HuH-7.5 (cell line): ENCODE data around the gene PPARGC1A.

Source experiments
- DNase-seq: peaks from one replicate; pipeline ENCODE4 v3.0.0; 2011; ENCODE audit warnings: low spot score

PPARGC1A gene

DNA sequence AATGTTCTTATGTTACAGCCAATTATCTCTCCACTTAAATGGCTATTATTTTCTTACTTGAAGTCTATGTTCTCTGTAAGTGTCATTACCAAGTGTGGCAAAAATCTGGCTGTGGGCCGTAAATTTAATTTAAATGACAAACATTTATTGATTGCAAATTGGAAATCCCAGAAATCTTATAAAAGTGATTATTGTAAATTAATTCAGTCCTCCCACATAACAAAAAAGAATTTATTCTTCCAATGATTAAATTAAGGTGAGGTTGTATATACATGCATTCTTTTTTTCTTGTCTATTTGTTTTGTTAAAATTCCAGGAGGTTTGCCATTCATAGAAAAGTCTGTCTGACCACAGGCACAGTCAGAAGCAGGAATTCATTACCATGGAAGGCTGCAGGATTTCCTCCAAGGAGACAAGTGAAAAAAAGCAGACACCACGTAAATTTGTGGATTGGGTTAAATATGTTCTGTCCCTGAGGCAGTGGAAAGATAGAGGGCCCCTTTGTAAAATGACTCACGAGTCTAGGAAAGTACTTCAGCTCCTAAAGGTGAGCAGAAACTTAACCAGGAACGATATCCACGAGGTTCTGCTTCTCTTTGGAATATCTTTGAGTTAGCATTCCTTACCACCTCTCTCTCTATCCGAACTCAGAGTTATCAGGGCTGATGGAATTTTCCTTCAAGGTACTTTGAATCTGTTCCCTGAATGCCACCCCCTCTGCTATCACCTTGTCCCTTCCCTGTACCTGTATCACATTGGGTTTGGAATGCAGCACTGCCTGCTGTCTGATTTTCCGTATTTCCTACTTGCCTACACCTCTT lies 10.7 kb downstream of the PPARGC1A start:
- no peak for DNase-seq

DNA sequence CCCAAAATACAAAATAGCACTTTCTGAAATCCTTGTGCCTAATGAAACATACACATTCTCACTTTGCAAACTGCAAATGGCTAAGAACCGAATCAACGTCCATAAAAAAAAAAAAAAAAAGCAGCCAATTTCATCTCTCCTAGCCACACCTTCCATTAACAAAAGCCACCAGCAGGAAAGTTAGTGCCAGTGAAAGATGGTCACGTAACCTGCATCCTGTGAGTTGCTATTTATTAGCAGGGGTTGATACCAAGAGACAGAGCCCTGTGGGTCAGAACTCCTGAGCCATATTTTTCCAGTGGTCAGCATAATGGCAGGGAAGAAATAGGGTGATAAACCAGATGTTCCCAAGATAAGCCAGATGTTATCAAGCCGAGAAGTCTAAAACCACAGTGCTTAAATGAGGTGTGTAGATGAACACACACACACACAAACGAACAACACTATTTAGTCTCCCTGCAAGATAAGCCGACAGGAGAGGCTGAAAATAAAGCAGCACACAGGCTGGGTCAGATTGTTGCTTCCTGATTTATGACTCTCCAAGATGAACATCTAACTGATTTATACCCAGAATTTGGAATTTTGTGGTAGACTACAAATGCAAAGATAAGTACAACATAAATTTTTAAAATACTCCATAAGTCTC lies 11.5 kb downstream of the PPARGC1A start:
- DNase-seq, result no peak

DNA sequence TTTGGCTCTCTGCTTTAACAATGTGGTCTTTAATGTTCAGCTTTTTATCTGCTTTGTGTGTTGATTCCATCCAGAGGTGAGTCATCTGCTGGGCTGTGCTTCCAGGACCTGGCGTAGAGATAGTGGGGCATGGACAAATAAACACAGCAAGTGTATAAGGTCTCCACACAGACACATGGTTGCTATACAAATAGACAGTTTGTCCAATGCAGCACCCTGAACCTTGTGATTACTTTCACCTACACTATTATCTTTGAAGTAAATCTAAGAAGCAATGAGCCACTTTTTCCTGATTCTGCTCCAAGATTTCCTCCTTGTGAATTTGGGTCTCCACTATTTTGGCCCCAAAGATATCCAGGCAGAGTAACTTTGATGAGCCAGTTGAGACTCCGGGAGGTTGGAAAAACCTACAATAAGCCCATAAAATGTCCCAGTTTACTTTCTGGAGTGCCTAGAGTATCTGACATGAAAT lies 12.1 kb downstream of the PPARGC1A start:
- peak; percentile 38 for DNase-seq

DNA sequence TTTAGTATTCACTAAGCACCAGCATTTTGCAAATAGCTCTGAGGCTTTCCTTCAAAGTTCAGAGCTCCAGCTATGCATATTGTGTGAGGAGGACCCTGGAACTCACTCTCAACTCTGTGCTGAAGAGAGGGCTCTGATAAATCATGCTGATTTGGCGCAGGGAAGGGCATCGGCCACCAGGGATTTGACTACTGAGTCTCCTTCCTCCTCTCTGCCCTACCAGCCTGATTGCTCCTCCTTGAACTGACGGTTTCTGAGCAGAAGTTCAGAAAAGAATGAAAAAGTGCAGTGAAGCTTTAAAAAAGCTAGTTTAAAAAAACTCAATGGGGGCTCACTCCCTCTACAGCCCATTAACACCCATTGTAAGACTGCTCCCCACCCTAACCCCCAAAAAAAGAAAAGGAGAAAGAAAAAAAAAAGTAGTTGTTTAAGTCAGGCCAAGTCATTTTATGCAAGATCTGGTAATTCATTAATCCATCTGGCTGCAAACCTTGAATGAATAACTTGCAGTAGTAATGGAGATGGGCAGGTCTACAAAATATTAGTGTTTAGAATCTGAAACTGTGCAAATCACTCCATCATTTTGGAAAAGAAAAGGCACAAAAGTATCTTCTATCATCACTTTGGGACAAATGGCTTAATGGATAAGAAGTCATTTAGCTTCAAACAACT lies 13.3 kb downstream of the PPARGC1A start:
- DNase-seq, result no peak

DNA sequence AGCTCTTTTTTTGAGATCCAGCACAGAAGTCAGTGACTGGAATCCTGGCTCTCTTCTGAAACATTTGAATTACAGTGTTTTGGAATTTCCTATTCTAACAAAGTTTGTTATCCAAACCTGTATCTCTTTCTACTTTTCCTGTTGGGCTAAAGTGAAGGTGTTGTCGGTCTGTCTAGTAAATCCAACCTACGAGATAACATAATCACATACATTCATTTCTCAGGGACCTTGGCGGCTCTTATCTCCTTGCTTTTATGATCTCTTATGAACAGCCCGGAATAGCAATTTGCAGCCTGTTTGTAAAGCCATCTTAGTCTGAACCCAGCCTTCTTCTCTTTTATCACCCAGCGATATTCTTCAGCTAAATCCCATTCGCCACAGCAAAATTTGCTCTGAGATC lies 14.5 kb downstream of the PPARGC1A start:
- DNase-seq, result no peak

DNA sequence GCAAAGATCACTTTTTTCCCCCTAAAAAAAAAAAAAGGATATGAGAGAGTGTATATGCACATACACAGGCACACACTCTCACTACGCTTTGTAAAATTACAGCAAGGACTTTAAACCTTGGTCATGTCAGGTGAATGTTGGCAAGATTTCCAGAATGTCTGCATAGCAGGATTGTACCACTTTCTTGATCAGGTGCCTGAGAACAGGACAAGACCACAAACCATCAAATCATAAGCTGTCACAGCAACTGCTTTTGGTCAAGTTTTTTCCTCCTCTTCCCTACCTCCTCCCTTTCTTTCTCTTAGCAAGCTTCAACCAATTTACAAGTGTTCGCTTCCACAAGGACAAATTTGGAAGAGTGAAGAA lies 15.3 kb downstream of the PPARGC1A start:
- no peak for DNase-seq

DNA sequence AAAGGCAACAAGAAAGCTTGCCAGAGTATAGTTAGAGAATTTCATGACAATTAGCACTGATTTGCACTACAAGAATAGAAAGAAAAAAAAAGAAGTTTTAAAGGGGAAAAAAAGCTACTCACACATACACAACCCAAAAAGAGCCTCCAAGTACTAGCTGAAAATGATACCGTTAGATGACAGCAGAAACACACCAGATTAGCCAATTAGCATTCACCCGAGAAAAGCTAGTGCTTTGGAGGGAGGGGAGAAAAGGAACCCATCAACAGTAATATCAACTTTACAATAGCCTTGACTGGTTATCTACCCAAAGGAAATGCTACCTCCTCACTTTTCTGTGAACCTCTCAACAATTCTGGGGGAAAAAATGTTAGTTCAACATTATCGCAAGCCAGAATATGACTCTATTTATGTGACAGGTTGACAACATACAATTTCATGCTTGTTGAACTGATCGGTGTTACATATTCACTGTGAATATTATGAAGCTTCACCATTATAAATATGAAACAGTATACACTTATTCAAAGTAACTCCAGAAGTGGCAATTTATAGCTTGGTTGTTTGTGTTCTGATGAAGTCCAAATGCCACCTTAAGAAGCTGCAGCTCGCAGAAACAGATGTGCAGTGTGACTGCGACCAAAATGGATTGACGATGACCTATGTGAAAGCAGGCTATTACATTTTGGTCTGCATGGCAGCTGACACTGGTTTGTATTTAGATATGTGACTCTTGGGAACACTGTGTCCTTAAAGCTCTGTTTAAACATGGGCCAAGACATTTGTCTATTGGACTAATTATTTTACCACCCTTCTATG lies 15.9 kb downstream of the PPARGC1A start:
- DNase-seq, result no peak

DNA sequence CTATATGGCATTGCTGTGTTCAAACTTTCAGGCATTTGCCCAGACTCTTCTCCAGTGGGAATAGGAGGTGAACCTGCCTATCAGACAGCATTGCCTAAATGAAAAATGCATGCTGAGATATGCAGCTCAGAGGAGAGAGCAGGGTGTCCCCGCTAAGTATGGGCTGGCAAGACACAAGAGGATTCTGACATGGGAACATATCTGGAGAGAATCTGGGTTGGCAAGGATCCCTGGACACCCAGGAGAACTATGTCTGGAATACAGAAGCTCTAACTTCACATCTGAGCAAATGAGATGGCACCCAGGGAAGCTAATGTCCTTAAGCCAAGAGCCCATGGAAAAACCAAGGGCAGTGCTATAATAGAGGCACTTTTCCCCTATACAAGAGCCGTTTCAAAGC lies 18.4 kb downstream of the PPARGC1A start:
- DNase-seq, result no peak

DNA sequence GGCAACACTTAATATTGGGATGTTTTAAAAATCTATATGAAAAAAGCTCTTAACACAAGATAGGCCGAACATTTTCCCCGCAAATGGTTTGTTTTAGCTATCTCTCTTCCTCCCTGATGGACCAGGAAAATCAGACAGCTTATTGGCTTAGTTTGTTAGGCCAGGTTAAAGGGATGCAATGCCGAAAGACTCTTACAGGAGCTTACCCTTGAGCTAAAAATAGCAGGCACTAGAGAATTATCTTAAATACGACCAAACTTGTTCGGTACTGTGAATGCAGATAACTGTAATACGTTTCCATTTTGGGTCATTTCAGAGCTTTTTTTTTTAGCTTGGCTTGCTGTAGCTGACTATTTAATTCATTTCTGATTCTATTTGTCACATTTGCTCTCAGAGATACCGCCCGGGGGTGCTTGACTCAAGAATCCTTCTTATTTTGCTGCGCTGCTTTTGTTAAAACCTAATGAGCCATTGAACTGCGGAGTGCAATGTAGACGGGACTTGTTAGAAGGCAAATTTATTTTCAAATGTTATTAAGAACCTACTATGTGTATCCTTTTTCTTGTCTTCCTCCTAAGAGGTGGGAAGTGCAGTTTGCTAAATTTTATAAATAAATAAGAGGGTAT lies 23.3 kb downstream of the PPARGC1A start:
- DNase-seq, result no peak

DNA sequence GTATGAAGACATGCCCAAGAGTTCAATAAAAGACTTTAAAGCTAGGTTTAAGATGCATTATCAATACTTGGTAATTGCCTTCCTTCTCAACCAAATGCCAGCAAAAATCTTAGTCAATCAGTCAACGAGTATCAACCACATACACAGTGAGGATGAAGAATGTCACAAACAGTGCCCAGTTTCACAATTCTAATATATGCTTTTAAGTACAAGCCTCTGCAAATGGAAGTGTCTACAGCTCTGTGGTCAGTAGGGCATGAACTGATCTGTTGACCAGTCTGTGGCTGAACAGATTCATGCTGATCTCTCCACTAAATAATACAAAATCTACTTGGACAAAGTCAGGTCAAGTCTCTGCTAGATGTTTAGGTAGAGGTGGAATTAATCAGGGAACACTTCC lies 27.9 kb downstream of the PPARGC1A start:
- no peak for DNase-seq

DNA sequence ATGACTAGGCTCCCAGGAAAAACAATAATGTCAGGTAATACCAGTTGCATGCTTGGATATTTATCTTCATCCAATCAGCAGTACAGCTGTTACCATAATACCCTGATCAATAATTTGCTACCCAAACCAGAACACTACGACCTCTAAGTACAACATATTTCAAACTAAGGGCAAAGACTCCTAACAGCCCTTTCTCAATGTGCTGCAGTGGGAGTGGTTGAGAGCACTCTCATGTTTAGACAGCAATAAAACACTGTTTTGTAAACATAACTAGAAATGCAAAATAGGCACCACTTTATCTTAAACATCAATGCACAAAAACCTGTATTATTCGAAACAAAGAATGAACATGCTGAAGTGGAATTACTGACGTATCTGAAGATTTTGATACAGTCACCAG lies 28.9 kb downstream of the PPARGC1A start:
- no peak for DNase-seq

DNA sequence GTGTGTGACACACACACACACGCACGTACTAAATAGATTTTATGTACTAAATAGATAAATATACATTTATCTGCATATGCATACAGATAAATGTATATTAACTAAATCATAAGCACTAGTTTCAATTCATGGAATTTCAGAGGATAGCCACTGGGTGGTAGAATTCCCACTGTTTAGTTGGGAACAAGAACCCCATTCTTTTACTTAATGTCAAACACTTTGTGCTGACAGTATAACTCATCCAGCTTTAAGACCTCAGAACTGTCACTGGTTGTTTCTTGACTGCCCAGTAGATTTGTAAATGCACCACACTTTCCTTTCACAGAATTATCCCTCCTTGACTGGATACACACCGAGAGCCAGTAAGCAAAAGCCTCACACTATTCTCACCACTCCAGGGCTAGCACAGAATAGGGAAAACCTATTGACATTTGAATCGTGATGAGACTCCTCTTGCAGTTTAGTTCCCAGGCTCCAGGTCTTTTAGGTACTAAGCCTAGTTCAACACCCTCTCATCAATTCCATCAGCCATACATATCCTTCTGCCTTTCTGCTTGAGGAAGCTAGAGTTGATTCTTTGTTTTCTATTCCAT lies 32.4 kb downstream of the PPARGC1A start:
- no peak for DNase-seq

DNA sequence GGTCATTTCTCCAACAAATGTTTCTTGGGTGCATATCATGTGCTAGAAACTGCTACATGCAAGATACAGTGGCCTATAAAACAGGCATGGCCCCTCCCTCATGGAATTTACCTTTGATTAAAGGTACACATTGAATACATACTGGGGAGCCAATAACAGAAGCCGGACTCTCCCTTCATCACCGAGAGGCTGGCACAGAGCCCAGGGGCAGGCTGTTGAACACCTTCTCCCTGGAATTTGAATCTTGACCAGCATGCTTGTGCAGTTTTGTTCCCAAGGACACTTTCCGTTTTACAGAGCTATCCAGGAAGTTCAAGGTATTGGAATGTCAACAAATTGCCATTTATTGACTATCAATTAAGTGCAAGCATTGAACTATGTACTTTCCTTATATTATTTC lies 33.2 kb downstream of the PPARGC1A start:
- DNase-seq, result no peak

DNA sequence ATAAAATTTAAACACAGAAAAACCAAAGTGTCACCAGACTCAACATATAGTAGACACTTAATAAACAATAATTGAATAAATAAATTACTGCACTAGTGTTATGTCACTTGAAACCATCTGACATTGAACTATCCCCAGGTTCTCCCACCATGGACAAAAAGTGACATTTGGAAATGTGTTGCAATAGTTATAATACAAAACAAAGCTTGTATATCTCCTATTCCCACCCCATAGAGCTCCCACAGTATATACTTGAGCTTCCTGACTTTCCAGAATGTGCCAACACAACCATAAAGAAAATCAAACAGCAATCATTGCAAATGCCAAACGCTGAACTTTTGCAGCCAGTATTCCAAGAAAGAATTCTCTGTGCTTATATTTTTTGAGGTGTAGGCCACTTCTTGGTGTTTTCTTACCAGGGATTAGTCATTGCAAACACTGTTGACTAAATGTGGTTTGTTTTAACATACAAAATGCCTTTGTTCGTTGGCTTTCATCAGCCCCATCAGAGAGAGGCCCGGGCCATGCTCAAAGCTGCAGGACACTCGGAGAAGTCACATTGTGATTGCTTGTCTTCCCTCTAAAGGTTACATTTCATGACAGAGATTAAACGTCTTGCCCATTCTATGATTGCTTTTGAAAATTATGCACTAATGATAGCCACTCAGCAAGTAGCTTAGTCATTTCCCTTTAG lies 33.8 kb downstream of the PPARGC1A start:
- no peak for DNase-seq

DNA sequence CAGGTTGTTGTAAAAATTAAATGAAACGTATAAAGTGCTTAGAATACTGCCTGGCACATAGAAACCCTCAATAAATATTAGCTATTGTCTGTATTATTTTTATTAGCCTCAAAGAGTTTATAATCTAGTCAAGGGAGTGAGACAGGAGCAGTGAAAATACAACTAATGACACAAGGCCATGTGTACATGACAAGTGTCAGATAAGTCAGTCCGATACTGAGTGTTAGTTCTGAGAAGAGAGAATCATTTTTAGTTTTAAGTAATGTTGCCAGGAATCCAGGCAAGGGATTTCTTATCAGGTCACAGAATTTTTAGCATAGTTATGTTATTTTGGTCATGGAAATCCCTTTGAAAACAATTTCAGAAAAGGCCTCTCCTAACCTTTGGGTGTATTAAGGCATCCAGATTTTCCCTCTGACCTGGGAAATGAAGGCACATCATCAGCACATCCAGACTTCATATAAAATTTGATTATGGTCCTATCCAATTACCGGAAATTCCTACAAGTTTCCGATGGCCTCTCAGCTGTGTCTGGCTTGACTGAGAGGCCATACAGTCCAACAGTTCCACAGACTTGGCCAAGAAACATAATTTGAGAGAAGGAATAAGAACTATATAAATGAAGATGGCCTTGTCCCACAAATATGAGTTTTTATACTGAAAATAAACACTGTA lies 35.7 kb downstream of the PPARGC1A start:
- no peak for DNase-seq

DNA sequence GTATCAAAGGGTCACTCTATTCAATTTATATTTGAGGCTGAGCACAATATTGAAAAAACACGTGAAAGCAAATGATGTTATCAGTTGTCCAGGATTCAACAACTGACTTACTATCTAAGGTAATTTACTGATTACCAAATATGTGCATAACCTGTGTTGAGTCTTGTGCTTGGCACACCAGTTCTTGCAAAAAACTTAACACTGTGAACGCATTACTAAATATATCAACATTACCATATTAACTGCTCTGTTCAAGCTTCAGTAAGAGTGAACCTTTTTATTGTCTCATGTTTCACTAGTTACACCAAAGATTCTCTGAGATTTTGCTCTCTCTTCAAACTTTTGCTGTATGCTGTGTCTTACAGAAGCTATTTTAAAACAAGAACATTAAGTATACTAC lies 38.4 kb downstream of the PPARGC1A start:
- no peak for DNase-seq

DNA sequence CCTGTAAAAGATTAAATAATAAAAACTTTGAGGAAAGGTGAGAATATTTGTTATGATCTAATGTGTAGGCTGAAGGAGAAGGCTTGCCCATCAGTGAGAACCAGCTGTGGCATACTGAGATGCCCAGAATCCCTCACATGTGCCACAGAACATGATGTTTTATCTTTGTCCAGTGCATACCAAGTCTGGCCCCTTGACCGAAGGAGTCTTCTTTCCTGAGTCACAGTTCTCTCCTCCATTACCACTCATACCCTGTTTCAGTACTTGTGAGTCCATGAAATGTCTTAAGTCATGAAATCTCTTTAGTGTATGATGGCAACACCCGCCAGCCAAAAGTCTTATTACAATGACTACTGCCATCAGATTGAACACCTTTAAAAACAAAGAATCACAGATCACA lies 42.7 kb downstream of the PPARGC1A start:
- no peak for DNase-seq

DNA sequence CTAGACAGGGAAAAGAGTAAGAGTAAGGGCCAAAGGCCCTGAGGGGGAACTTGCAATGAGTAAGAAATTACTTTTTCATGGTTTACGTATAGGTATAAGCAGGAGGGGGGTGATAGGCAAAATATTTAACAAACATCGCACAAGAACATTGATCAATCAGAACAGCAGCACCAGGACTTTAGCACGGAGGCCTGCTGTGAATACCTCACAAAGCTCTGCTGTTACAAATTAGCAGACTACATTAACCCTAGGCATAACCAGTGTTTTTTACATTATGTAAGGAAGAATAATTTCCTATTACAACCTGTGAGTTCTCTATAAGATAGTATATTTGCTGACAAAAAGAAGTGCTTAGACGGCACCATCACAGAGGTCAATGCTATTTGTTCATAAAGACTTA lies 44.9 kb downstream of the PPARGC1A start:
- DNase-seq, result no peak

DNA sequence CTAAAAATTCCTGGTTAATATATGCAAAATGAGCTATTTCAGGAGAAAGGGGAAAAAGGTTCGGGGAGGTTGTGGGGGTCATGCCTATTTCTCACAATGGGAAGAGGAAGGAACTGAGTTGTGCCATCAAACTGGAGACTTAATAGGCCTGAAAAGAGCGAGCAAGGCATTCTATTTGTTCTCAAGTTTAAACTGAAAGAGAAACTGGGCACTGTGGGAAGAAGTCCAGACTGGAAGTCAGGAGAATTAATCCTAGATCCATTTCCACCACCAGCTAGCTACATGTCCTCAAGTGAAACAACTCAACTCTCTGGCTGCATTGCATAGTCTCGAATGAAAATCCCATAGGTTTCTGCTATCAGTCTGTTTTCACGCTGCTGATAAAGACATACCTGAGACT lies 50.6 kb downstream of the PPARGC1A start:
- no peak for DNase-seq

DNA sequence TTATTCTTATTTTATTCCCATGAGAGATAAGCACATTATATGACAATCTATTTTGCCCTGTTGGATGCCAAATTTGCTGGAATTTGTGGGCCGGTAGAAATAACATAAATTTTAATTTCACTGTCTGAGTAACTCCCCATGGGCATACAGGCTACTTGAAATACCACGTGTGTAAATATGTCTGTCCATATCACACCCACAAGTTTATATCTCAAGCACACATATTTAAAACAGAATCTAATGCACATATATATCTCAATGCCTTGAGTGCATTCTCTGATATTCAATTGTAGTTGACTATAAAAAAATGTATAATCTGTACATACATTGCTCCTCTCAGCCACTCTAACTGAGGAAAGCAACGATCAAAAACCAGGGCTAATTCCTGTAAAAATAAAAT lies 51.2 kb downstream of the PPARGC1A start:
- DNase-seq, result no peak
